ENCODE measurements around the gene GABRA5.
"Not testable (repeated sequence)": the region's sequence is repeated elsewhere in the genome, so short reads cannot be mapped to it uniquely, and the experiment has no call there.

GABRA5 gene

GRCh38 chr15:26877831-26878230 lies 11.0 kb downstream of the GABRA5 start:
- no peak for DNase-seq (ENCODE audit: low read depth in 2 of 2)

- DNase-seq (ENCODE audit: low read depth in 2 of 2) = no peak
Measured at GRCh38 chr15:26879706-26880105, 12.8 kb downstream of the GABRA5 start.

- no peak for DNase-seq (ENCODE audit: low read depth in 2 of 2)
Measured at GRCh38 chr15:26882112-26882511, 15.2 kb downstream of the GABRA5 start.

GRCh38 chr15:26882616-26883365 lies 15.9 kb downstream of the GABRA5 start:
- DNase-seq (ENCODE audit: low read depth in 2 of 2) = no peak

- DNase-seq (ENCODE audit: low read depth in 2 of 2) = no peak
Measured at GRCh38 chr15:26883466-26883865, 16.6 kb downstream of the GABRA5 start.

GRCh38 chr15:26886566-26886965 lies 19.7 kb downstream of the GABRA5 start:
- DNase-seq (ENCODE audit: low read depth in 2 of 2) = no peak

- no peak for DNase-seq (ENCODE audit: low read depth in 2 of 2)
Measured at GRCh38 chr15:26887926-26888666, 21.2 kb downstream of the GABRA5 start.

- no peak for DNase-seq (ENCODE audit: low read depth in 2 of 2)
Measured at GRCh38 chr15:26888761-26889160, 21.9 kb downstream of the GABRA5 start.

- DNase-seq (ENCODE audit: low read depth in 2 of 2) = peak in 1 of 2 experiments; percentile 58
Measured at GRCh38 chr15:26889298-26889898, 22.5 kb downstream of the GABRA5 start.

GRCh38 chr15:26890451-26890850 lies 23.6 kb downstream of the GABRA5 start:
- DNase-seq (ENCODE audit: low read depth in 2 of 2) = no peak

GRCh38 chr15:26890988-26891387 lies 24.1 kb downstream of the GABRA5 start:
- no peak for DNase-seq (ENCODE audit: low read depth in 2 of 2)

GRCh38 chr15:26891448-26892181 lies 24.8 kb downstream of the GABRA5 start:
- peak; percentile 7 to 56 for DNase-seq (ENCODE audit: low read depth in 2 of 2)

- no peak for DNase-seq (ENCODE audit: low read depth in 2 of 2)
Measured at GRCh38 chr15:26892182-26892518, 25.3 kb downstream of the GABRA5 start.

- DNase-seq (ENCODE audit: low read depth in 2 of 2) = no peak
Measured at GRCh38 chr15:26892678-26893077, 25.8 kb downstream of the GABRA5 start.

GRCh38 chr15:26893351-26894065 lies 26.6 kb downstream of the GABRA5 start:
- DNase-seq (ENCODE audit: low read depth in 2 of 2) = no peak

GRCh38 chr15:26894181-26894580 lies 27.3 kb downstream of the GABRA5 start:
- no peak for DNase-seq (ENCODE audit: low read depth in 2 of 2)

- DNase-seq (ENCODE audit: low read depth in 2 of 2) = not testable (repeated sequence)
Measured at GRCh38 chr15:26895346-26895745, 28.5 kb downstream of the GABRA5 start.

GRCh38 chr15:26899658-26900057 lies 32.8 kb downstream of the GABRA5 start:
- DNase-seq (ENCODE audit: low read depth in 2 of 2) = no peak

- no peak for DNase-seq (ENCODE audit: low read depth in 2 of 2)
Measured at GRCh38 chr15:26901041-26901440, 34.2 kb downstream of the GABRA5 start.

- no peak for DNase-seq (ENCODE audit: low read depth in 2 of 2)
Measured at GRCh38 chr15:26910715-26911114, 43.9 kb downstream of the GABRA5 start.

GRCh38 chr15:26921433-26921832 lies 54.6 kb downstream of the GABRA5 start:
- DNase-seq (ENCODE audit: low read depth in 2 of 2) = no peak

GRCh38 chr15:26926081-26926480 lies 59.2 kb downstream of the GABRA5 start:
- no peak for DNase-seq (ENCODE audit: low read depth in 2 of 2)
